Nephron progenitor cell (in vitro differentiated cells): ENCODE measurements around the gene ALK.

Experiments used
- DNase-seq: peaks from one replicate; pipeline ENCODE4 v3.0.0; 2021
- H3K27ac Mint-ChIP-seq: 2 replicates; pipeline ENCODE4 v1.8.0; 2021; ENCODE audit warnings: mild to moderate bottlenecking, moderate library complexity, mixed read lengths
- H3K27me3 Mint-ChIP-seq: 2 replicates; pipeline ENCODE4 v1.8.0; 2021; ENCODE audit warnings: mild to moderate bottlenecking, low read depth, mixed read lengths; ENCODE audit not compliant: poor library complexity
- H3K36me3 Mint-ChIP-seq: 2 replicates; pipeline ENCODE4 v1.8.0; 2021; ENCODE audit warnings: low read depth, mixed read lengths
- H3K4me1 Mint-ChIP-seq: 2 replicates; pipeline ENCODE4 v1.8.0; 2021; ENCODE audit warnings: mixed read lengths
- H3K4me3 Mint-ChIP-seq: 2 replicates; pipeline ENCODE4 v1.8.0; 2021; ENCODE audit warnings: mild to moderate bottlenecking, moderate library complexity, mixed read lengths
- H3K9me3 Mint-ChIP-seq: 2 replicates; pipeline ENCODE4 v1.8.0; 2021; ENCODE audit warnings: mild to moderate bottlenecking, moderate library complexity, mixed read lengths
- CTCF ChIP-seq: fragments of 200-600 bp; sonication (generic); IDR thresholded peaks from 2 replicates; pipeline ENCODE4 v1.5.0; 2021; ENCODE audit warnings: antibody characterized with exemption

The ALK gene

GRCh38 chr2:29743516-29743915, 177.9 kb downstream of the ALK start:
- Mint-ChIP-seq H3K4me1 (no peaks in the 10 kb centered on the region), H3K4me3 (no peak overlapping the region), H3K27ac (no peak overlapping the region), H3K9me3 (no peaks in the 10 kb centered on the region), H3K36me3 (no peaks in the 10 kb centered on the region), H3K27me3 (peaks cover 4% of the 10 kb centered on the region)
- no peak for TF ChIP-seq CTCF
- no peak for DNase-seq

GRCh38 chr2:29742656-29743055, 178.7 kb downstream of the ALK start:
- H3K36me3 Mint-ChIP-seq = no peaks in the 10 kb centered on the region
- TF ChIP-seq CTCF = no peak

GRCh38 chr2:29741132-29741531, 180.3 kb downstream of the ALK start:
- H3K27ac Mint-ChIP-seq = no peak overlapping the region

More at GRCh38 chr2:29742656-29743055, 178.7 kb downstream of the ALK start:
- H3K27me3 Mint-ChIP-seq = peaks cover 4% of the 10 kb centered on the region
- H3K9me3 Mint-ChIP-seq = no peaks in the 10 kb centered on the region
- H3K4me3 Mint-ChIP-seq = no peak overlapping the region
- H3K4me1 Mint-ChIP-seq = no peaks in the 10 kb centered on the region
- H3K27ac Mint-ChIP-seq = no peak overlapping the region
- DNase-seq = no peak

GRCh38 chr2:29733965-29734364, 187.4 kb downstream of the ALK start:
- no peak overlapping the region for H3K4me3 Mint-ChIP-seq
- DNase-seq = no peak
- no peak overlapping the region for H3K27ac Mint-ChIP-seq

More at GRCh38 chr2:29741132-29741531, 180.3 kb downstream of the ALK start:
- no peak for TF ChIP-seq CTCF
- Mint-ChIP-seq H3K36me3 (no peaks in the 10 kb centered on the region), H3K9me3 (no peaks in the 10 kb centered on the region), H3K4me3 (no peak overlapping the region), H3K4me1 (no peaks in the 10 kb centered on the region), H3K27me3 (peaks cover 7% of the 10 kb centered on the region)
- DNase-seq = no peak

GRCh38 chr2:29733213-29733612, 188.2 kb downstream of the ALK start:
- Mint-ChIP-seq H3K9me3 (no peaks in the 10 kb centered on the region), H3K4me3 (no peak overlapping the region), H3K4me1 (peaks cover 12% of the 10 kb centered on the region), H3K27ac (no peak overlapping the region), H3K27me3 (peaks cover 15% of the 10 kb centered on the region), H3K36me3 (no peaks in the 10 kb centered on the region)
- DNase-seq = no peak
- no peak for TF ChIP-seq CTCF

More at GRCh38 chr2:29733965-29734364, 187.4 kb downstream of the ALK start:
- no peak for TF ChIP-seq CTCF
- Mint-ChIP-seq H3K9me3 (no peaks in the 10 kb centered on the region), H3K4me1 (peaks cover 10% of the 10 kb centered on the region), H3K27me3 (peaks cover 15% of the 10 kb centered on the region), H3K36me3 (no peaks in the 10 kb centered on the region)

- Mint-ChIP-seq H3K9me3 (no peaks in the 10 kb centered on the region), H3K4me1 (peaks cover 12% of the 10 kb centered on the region), H3K36me3 (no peaks in the 10 kb centered on the region), H3K27ac (no peak overlapping the region), H3K4me3 (no peak overlapping the region), H3K27me3 (peaks cover 15% of the 10 kb centered on the region)
- TF ChIP-seq CTCF = no peak
- DNase-seq = no peak
Measured at GRCh38 chr2:29731948-29732347, 189.4 kb downstream of the ALK start.
